Eye (tissue), 1 donor: ENCODE measurements around the gene DENND2A.
A peak's percentile ranks its signal among the peaks of the same experiment; 100 is the strongest.

Experiments
- DNase-seq: peaks from one replicate; pipeline ENCODE4 v3.0.0-alpha.2; 2015

Gene DENND2A

GRCh38 chr7:140611641-140612040, 29.0 kb downstream of the DENND2A start:
- DNase-seq = no peak

GRCh38 chr7:140610204-140611165, 30.1 kb downstream of the DENND2A start:
- no peak for DNase-seq

GRCh38 chr7:140609646-140610045, 31.0 kb downstream of the DENND2A start:
- no peak for DNase-seq

- no peak for DNase-seq
Measured at GRCh38 chr7:140607441-140607989, 33.1 kb downstream of the DENND2A start.

GRCh38 chr7:140605337-140605736, 35.3 kb downstream of the DENND2A start:
- no peak for DNase-seq

GRCh38 chr7:140604760-140605159, 35.9 kb downstream of the DENND2A start:
- DNase-seq = no peak

- no peak for DNase-seq
Measured at GRCh38 chr7:140604076-140604475, 36.5 kb downstream of the DENND2A start.

- DNase-seq = no peak
Measured at GRCh38 chr7:140601566-140602174, 38.9 kb downstream of the DENND2A start.

GRCh38 chr7:140600341-140600740, 40.3 kb downstream of the DENND2A start:
- no peak for DNase-seq

- DNase-seq = no peak
Measured at GRCh38 chr7:140597428-140597949, 43.1 kb downstream of the DENND2A start.

GRCh38 chr7:140596519-140597427, 43.8 kb downstream of the DENND2A start:
- DNase-seq = peak; percentile 52

GRCh38 chr7:140595468-140596092, 45.0 kb downstream of the DENND2A start:
- DNase-seq = no peak

- DNase-seq = peak; percentile 71
Measured at GRCh38 chr7:140594131-140594691, 46.4 kb downstream of the DENND2A start.

- no peak for DNase-seq
Measured at GRCh38 chr7:140593672-140593982, 47.0 kb downstream of the DENND2A start.

GRCh38 chr7:140592964-140593671, 47.5 kb downstream of the DENND2A start:
- no peak for DNase-seq

GRCh38 chr7:140591180-140591902, 49.3 kb downstream of the DENND2A start:
- no peak for DNase-seq

GRCh38 chr7:140587243-140587642, 53.4 kb downstream of the DENND2A start:
- no peak for DNase-seq

- no peak for DNase-seq
Measured at GRCh38 chr7:140586516-140586915, 54.1 kb downstream of the DENND2A start.

GRCh38 chr7:140585333-140585732, 55.3 kb downstream of the DENND2A start:
- DNase-seq = no peak

- DNase-seq = no peak
Measured at GRCh38 chr7:140584195-140584851, 56.3 kb downstream of the DENND2A start.
